ENCODE measurements around the gene ARHGAP30.
A peak's percentile ranks its signal among the peaks of the same experiment; 100 is the strongest.

The ARHGAP30 gene

DNA sequence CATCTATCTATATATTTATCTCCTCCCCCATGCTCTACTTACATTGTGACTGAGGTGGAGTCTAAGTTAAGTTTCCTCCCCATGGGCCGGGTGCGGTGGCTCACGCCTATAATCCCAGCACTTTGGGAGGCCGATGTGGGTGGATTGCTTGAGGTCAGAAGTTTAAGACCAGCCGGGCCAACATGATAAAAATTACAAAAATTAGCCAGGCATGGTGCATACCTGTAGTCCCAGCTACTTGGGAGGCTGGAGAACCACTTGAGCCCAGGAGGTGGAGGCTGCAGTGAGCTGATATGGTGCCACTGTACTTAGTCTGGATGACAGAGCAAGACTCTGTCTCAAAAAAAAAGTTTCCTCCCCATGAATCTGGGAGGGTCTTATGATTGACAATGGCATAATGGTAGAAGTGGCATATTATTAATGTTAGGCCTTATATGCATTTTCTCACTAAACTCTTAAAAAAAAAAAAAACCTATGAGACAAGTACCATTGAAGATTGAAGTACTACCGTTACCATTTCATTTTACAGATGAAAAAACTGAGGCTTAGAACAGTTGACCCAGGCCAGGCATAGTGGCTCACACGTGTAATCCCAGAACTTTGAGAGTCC is 60.0 kb downstream of the ARHGAP30 start:
- no peak for DNase-seq (ENCODE audit: low spot score)

DNA sequence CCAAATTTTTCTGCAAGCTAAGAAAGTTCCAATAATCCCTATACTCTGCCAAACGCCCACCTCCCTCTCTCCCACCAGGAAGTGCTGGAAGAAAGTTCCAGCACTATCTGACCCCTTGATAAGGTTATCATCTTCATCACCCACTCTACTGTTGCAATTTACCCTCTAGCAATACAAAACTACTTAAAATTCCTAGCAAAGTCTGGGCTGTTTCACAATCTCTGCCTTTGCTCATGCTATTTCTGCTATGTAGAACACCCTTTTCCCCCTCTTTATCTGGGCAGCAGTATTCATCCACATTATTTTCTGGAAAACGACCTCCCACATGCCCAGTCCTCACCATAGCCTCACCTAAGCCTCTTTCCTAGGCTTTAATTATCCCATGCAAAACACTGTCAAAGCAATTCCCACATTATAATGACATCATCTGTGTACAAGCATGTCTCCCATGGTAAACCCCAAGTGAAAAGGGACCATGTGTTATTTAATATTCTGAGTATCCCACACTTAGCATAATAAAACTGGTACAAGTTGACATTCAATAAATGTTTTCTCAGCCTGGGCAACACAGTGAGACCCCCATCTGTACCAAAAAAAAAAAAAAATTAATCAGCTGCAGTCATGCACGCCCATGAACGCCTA is 60.7 kb downstream of the ARHGAP30 start:
- DNase-seq (ENCODE audit: low spot score), result no peak

DNA sequence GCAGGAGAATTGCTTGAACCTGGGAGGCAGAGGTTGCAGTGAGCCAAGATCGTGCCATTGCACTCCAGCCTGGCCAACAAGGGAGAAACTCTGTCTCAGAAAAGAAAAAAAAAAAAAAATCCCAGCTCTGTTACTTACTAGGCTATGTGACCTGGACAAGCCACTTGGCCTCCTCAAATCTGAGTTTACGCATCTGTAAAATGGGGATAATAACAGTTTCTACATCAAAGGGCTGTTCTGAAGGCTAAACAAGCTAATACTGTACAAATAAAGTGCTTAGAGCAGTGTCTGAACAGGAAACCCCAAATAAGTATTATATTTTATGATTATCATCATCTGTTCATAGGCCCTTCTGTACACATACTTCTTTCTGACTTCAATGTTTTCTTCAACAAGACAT is 62.3 kb downstream of the ARHGAP30 start:
- no peak for DNase-seq (ENCODE audit: low spot score)

DNA sequence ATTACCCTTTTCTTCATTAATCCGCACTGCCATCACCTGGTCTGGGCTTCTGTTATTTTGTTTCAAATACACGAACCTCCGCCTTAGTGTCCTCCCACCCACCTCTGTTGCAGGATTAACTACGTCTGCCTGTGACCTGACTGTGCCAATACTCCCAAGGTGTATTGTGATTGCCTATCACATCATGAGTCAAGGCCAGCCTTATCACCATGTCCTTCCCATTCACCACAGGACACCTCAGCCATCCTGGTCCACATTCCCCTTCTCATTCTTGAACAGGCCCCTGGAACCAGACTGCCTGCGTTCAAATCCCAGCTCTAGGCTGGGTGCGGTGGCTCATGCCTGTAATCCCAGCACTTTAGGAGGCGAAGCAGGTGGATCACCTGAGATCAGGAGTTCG is 63.1 kb downstream of the ARHGAP30 start:
- no peak for DNase-seq (ENCODE audit: low spot score)

DNA sequence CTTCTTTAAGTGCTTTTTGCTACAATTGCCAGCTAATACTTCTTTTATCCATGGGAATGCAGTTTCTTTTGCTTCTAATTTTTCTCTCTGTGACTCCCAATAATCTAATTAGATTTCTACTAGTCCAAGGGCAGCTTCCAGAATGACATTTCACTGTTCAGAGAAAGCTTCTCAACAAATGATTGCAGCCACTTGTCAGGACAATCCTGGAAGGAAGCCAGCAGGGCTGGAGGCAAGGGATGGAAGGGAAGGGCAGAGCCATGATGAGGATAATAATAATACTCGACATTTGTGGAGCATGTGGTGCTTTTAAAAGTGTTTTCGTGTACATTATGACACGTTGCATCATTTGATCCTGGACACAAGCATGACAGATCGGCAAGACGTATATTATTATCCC is 68.2 kb downstream of the ARHGAP30 start:
- no peak for DNase-seq (ENCODE audit: low spot score)

DNA sequence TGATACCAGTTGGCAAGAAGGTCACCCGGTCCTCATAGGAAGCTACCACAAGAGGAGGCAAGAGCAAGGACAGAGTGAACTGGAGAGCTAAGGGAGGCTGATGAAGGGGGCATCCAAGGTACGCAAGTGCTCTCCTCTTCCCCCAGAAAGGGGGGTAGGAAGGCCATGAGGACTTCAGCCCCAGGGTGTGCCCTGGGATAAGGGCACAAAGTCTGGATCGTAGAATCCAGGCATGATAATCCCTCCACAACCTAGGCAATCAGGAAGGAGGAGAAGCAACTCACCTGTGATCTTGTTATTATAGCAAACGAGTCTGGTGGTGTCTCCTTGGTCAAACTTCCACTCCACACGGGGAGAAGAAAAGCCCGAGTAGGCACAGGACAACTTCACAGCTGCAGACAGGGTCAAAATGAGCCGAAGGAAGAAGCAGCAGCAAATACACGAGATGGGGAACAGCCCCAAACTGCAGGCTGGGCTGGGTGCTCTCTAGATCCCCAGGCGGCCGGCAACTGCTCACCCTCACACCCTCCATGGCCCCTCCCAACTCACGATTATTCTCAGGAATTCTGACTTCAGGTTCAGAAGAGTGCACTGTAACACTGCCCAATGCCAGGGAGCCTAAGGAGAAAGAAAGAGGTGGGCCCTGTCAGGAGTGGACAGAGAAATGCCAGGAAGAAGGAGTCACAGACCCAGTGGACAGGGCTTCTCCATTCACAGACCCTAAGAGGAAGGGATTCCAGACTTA is 68.8 kb downstream of the ARHGAP30 start:
- no peak for DNase-seq (ENCODE audit: low spot score)

DNA sequence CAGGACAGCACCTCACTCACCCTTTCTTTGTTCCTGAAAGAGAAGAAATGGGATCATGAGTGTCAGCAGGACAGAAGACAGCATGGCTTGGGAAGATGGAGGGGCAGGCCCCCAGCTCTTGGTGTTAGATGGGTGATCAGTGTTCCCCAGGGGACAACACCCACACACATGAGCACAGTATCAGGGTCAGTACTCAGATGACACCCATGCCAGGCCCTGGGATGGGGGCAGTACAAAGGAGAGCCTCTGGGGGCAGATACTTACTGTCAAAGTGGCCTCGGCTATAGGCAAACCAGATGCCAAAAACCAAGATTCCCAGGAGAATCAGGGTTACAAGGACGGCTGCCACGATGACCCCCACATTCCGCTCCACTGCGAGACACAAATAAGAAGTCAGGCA is 70.3 kb downstream of the ARHGAP30 start:
- no peak for DNase-seq (ENCODE audit: low spot score)

DNA sequence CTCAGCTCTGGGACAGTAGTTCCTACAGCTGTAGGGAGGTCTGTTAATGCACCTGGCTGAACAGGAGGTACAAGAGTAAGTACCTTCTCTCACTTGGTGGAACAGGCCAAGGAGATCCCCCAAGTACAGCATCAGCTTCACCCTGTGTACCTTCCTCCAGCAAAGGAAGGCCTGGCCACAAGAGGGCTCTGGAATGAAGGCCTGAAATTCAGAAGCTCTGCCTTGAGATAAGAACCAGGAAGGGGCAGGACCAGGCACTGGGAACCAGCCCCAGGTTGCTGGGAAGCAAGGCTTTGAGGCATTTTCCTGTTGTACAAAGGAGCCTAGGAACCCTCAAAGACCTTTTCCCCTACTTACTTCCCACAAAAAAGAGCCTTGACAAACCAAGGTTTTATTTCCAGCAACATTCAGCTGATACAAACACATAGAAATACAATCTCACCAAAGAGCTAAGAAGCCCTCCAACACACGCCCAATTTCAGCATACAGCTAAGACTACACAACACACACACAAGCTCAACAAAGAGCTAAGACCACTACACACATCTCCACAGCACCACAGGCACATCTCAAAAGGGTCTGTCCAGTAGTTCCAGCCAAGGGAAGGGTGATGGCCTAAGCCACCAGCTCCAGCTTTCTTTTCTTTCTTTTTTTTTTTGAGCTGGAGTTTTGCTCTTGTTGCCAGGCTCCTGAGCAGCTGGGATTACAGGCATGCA is 72.2 kb downstream of the ARHGAP30 start:
- DNase-seq (ENCODE audit: low spot score), result peak; percentile 70

Data from iPS-NIHi11 (cell line).